ENCODE data around the gene GYG2.
A peak's percentile ranks its signal among the peaks of the same experiment; 100 is the strongest.

GYG2 gene

DNA sequence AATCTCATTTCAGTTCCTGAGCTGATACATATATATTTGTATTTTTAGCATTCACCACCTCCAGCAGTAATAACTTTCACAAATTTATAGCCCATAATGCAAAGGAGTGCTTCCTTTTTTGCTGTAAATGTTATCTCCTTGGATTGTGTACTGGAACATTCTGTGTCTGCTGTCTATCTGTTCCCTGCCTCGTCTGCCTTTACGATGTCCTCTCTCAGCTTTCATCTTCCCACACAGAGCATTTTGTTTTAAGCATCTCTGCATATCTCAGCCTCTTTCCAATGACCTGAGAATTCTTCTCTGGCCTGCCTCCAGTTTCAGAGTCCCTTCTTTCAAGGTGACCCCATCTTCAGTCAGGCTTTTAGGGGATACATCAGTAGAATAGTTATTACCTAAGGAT, 43.1 kb downstream of the GYG2 start:
- no peak for DNase-seq (ENCODE audit: low read depth)
- no peak overlapping the region for H3K4me3 ChIP-seq (ENCODE audit: low read depth, low read length)
- TF ChIP-seq, protein P1, sequence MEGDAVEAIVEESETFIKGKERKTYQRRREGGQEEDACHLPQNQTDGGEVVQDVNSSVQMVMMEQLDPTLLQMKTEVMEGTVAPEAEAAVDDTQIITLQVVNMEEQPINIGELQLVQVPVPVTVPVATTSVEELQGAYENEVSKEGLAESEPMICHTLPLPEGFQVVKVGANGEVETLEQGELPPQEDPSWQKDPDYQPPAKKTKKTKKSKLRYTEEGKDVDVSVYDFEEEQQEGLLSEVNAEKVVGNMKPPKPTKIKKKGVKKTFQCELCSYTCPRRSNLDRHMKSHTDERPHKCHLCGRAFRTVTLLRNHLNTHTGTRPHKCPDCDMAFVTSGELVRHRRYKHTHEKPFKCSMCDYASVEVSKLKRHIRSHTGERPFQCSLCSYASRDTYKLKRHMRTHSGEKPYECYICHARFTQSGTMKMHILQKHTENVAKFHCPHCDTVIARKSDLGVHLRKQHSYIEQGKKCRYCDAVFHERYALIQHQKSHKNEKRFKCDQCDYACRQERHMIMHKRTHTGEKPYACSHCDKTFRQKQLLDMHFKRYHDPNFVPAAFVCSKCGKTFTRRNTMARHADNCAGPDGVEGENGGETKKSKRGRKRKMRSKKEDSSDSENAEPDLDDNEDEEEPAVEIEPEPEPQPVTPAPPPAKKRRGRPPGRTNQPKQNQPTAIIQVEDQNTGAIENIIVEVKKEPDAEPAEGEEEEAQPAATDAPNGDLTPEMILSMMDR (conservative IDR thresholded peaks at IDR 0.05; ENCODE audit: low read depth, low read length): no peak

DNA sequence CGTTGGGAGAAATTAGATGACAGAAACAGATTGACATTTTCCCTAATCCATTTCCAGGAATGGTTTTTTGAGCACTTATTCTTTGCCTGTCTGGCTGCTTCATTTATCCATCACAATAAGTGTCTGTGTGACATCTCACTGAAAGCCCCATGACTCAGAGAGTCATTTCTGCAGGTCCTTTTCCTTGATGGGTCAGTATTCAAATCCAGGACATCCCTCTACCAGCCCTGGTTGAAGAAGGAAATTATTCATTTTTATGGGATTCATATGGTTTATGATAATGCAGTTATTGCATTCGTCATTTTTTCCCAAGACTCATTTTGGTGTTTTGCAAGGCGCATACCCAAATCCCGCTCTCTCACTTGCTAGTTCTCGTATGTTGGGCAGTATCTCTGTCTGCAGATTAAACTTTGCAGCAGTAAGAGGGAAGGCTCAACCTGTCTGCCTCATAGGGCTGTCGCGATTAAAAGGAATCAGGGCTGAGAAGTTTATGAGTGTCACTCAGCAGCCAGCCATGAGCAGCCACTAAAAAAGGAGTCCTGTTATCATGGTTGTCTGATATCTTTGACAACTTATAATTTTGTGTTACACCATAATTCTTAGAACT, 44.0 kb downstream of the GYG2 start:
- TF ChIP-seq, protein P1 (conservative IDR thresholded peaks at IDR 0.05; ENCODE audit: low read depth, low read length): no peak
- no peak overlapping the region for H3K4me3 ChIP-seq (ENCODE audit: low read depth, low read length)
- no peak for DNase-seq (ENCODE audit: low read depth)

DNA sequence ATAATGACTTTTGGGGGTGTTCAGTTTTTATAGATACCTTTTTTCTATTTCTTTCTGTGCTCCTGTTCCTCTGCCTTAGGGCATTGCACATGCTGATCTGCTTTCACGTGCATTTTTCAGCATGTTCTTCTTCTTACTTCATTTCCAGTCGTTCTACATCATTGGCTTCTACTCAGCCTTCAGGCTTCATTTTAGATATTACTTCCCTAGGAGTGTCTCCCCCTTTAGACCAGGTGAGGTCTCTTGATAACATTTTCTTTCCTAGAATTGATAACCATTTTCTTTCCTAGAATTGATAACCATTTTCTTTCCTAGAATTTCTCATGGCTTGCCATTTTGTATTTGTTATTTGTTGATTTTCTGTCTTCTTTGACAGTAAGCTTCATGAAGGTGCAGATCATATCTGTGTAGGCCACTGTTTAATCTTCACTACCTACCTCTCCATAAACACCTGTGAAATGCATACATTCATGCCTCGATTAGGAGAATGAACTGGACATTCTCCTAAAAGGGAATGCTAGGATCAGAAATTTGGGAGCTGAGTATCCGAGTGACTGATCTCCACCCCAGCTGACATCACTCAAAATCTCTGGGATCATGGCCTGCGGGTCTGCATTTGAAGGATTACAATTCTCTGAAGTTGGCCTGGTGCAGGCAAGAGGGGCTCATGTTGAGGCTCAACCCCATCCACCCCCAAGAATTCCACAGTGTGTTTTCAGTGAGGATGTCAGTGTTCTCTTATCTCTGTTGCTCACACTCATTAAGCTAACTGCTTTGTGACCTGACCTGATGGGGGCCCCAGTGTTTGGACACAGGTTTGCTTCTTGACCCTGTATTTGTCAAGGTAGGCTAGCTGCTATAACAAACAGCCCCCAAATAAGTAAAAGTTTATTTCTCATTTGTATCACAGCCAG, 45.7 kb downstream of the GYG2 start:
- no peak for DNase-seq (ENCODE audit: low read depth)
- TF ChIP-seq, protein P1 (conservative IDR thresholded peaks at IDR 0.05; ENCODE audit: low read depth, low read length): no peak
- no peak overlapping the region for H3K4me3 ChIP-seq (ENCODE audit: low read depth, low read length)

DNA sequence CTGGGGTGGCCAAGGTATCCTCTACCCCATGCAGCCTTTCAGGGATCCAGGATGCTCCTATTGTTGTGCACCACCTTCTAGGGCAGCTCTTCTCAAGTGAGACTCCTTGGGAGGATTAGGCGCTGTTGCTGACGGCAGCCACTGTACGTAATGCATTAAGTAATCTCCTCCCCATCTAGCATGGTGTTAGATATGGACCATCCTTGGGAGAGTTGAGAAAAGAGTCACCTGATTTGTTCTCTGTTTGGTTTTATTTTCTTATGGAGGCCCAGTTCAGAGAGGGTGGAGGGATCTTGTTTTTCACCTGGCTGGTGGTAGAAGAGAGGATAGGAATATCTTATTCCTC, 46.4 kb downstream of the GYG2 start:
- no peak for DNase-seq (ENCODE audit: low read depth)
- TF ChIP-seq, protein P1 (conservative IDR thresholded peaks at IDR 0.05; ENCODE audit: low read depth, low read length): no peak
- H3K4me3 ChIP-seq (ENCODE audit: low read depth, low read length): no peak overlapping the region

DNA sequence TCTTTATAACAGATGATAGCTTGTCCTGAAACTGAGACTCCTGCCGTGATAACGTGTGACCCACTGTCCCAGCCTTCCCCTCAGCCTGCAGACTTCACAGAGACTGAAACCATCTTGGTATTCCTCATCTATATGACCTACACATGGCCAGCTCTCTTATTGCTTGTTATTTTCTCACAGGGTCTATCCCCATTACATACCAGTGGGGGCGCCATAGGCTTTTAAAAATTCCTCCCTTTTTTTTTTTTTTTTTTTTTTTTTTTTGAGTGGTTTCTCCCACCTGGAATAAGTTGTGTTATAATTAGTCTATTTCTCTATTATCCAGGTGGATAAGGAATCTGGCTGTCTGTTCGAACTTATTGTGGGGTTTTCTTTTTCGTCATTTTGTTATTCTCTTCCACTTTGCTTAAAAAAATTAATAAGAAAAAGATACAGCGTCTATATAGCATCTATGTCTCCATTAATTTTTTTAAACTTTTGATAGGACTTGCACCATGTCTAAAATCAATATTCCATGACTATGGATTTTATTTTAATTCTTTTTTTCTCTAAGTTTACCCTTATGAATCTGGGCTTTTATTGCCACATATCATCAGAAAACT, 47.2 kb downstream of the GYG2 start:
- peak; percentile 41 for DNase-seq (ENCODE audit: low read depth)
- TF ChIP-seq, protein P1 (conservative IDR thresholded peaks at IDR 0.05; ENCODE audit: low read depth, low read length): peak; percentile 51
- H3K4me3 ChIP-seq (ENCODE audit: low read depth, low read length): no peak overlapping the region

DNA sequence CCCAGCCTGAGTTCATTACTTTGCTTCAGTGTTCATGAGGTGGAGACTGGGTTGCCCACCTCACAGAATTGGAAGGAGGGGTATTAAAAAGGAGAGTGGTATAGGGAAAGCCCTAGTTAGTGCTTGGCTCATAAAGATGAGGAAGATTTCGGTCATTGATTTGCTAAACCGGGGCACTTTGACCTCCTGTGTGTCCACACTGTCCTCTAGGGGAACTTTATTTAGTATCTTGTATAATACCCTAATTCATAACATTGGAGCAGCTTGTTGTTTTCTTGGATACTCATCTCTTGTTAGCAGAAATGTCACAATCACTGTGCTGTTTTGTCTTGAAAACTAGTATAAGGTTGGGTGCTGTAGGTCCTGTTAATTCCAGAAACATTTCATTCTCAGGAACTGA, 49.8 kb downstream of the GYG2 start:
- TF ChIP-seq, protein P1 (conservative IDR thresholded peaks at IDR 0.05; ENCODE audit: low read depth, low read length): no peak
- no peak for DNase-seq (ENCODE audit: low read depth)
- H3K4me3 ChIP-seq (ENCODE audit: low read depth, low read length): no peak overlapping the region
